ENCODE results near the gene POR. TPM values are rescaled to one million over a fixed set of nuclear protein-coding genes. Genes with fewer than 3 reads are reported as not detected.

Gene POR
- total and polyA plus RNA-seq, 4 donors = 116 to 973 (median 474) TPM

- H3K4me1 ChIP-seq (ENCODE audit: control insufficient read depth in 4 of 4, insufficient read depth in 4 of 4, low read length in 3 of 4) = peaks cover 2 to 18% (median 5%) of the 10 kb centered on the region in 4 donors
Measured at GRCh38 chr7:75875113-75876080, 39.6 kb upstream of the POR start.

GRCh38 chr7:75876126-75876881 lies 38.7 kb upstream of the POR start:
- Histone ChIP-seq H3K4me1 (ENCODE audit: control insufficient read depth in 4 of 4, insufficient read depth in 4 of 4, low read length in 3 of 4) (peaks cover 2 to 18% (median 5%) of the 10 kb centered on the region in 4 donors), H3K27ac (ENCODE audit: low read depth in 1 of 2, low read length in 2 of 2) (no peak overlapping the region), H3K27me3 (ENCODE audit: control insufficient read depth in 4 of 4, insufficient read depth in 4 of 4, low read length in 3 of 4) (no peaks in the 10 kb centered on the region), H3K9me3 (ENCODE audit: control insufficient read depth in 4 of 4, low read length in 3 of 4) (no peaks in the 10 kb centered on the region), H3K36me3 (ENCODE audit: control insufficient read depth in 4 of 4, insufficient read depth in 3 of 4, low read depth in 1 of 4, low read length in 3 of 4) (peaks cover 0 to under 1% (median 0%) of the 10 kb centered on the region in 4 donors), H3K9ac (ENCODE audit: low read depth in 1 of 2, low read length in 2 of 2) (no peak overlapping the region), H3K4me3 (ENCODE audit: low read depth in 1 of 3, low read length in 3 of 3) (no peak overlapping the region)
- no peak for TF ChIP-seq ZBTB33 (IDR thresholded peaks at IDR 0.05)
- peak in 1 of 2 donors; percentile 5 for TF ChIP-seq RXRA (IDR thresholded peaks at IDR 0.05)
- TF ChIP-seq CTCF (IDR thresholded peaks at IDR 0.05; ENCODE audit: low read depth, low read length, missing input control) = no peak
- DNase-seq (ENCODE audit: low spot score) = no peak
- 80% methylated on average over 11 of the region's 11 CpGs for WGBS

More at GRCh38 chr7:75875113-75876080, 39.6 kb upstream of the POR start:
- Histone ChIP-seq H3K4me3 (ENCODE audit: low read depth in 1 of 3, low read length in 3 of 3) (no peak overlapping the region), H3K9me3 (ENCODE audit: control insufficient read depth in 4 of 4, low read length in 3 of 4) (no peaks in the 10 kb centered on the region), H3K36me3 (ENCODE audit: control insufficient read depth in 4 of 4, insufficient read depth in 3 of 4, low read depth in 1 of 4, low read length in 3 of 4) (no peaks in the 10 kb centered on the region), H3K9ac (ENCODE audit: low read depth in 1 of 2, low read length in 2 of 2) (no peak overlapping the region), H3K27me3 (ENCODE audit: control insufficient read depth in 4 of 4, insufficient read depth in 4 of 4, low read length in 3 of 4) (no peaks in the 10 kb centered on the region), H3K27ac (ENCODE audit: low read depth in 1 of 2, low read length in 2 of 2) (no peak overlapping the region)
- 91% methylated on average over 21 of the region's 21 CpGs for WGBS
- no peak for DNase-seq (ENCODE audit: low spot score)
- no peak for TF ChIP-seq RXRA (IDR thresholded peaks at IDR 0.05)

GRCh38 chr7:75878312-75878768 lies 36.6 kb upstream of the POR start:
- no peak for DNase-seq (ENCODE audit: low spot score)
- H3K9ac ChIP-seq (ENCODE audit: low read depth in 1 of 2, low read length in 2 of 2) = peak overlapping the region; percentile 47 to 98
- H3K4me1 ChIP-seq (ENCODE audit: control insufficient read depth in 4 of 4, insufficient read depth in 4 of 4, low read length in 3 of 4) = peaks cover 2 to 18% (median 5%) of the 10 kb centered on the region in 4 donors
- no peaks in the 10 kb centered on the region for H3K9me3 ChIP-seq (ENCODE audit: control insufficient read depth in 4 of 4, low read length in 3 of 4)
- WGBS = 22% methylated on average over 10 of the region's 10 CpGs
- peaks cover 5 to 11% (median 9%) of the 10 kb centered on the region in 4 donors for H3K36me3 ChIP-seq (ENCODE audit: control insufficient read depth in 4 of 4, insufficient read depth in 3 of 4, low read depth in 1 of 4, low read length in 3 of 4)
- peak overlapping the region; percentile 19 to 64 (median 33) for H3K4me3 ChIP-seq (ENCODE audit: low read depth in 1 of 3, low read length in 3 of 3)
- no peaks in the 10 kb centered on the region for H3K27me3 ChIP-seq (ENCODE audit: control insufficient read depth in 4 of 4, insufficient read depth in 4 of 4, low read length in 3 of 4)
- H3K27ac ChIP-seq (ENCODE audit: low read depth in 1 of 2, low read length in 2 of 2) = peak overlapping the region; percentile 90 to 93
- TF ChIP-seq MAX (IDR thresholded peaks at IDR 0.05) = no peak
- TF ChIP-seq RXRA (IDR thresholded peaks at IDR 0.05) = no peak
- TF ChIP-seq NR2F2 (IDR thresholded peaks at IDR 0.05) = no peak
- TF ChIP-seq TAF1 (conservative IDR thresholded peaks at IDR 0.05) = no peak
- TF ChIP-seq RAD21 (IDR thresholded peaks at IDR 0.05) = no peak
- no peak for TF ChIP-seq JUND (IDR thresholded peaks at IDR 0.05)
- TF ChIP-seq ATF3 (IDR thresholded peaks at IDR 0.05) = no peak
- no peak for TF ChIP-seq FOXA2 (IDR thresholded peaks at IDR 0.05)
- TF ChIP-seq HNF4A (conservative IDR thresholded peaks at IDR 0.05) = no peak
- TF ChIP-seq ZBTB33 (IDR thresholded peaks at IDR 0.05) = no peak
- no peak for TF ChIP-seq SP1 (IDR thresholded peaks at IDR 0.05)
- no peak for TF ChIP-seq FOXA1 (IDR thresholded peaks at IDR 0.05)
- TF ChIP-seq YY1 (IDR thresholded peaks at IDR 0.05) = no peak
- no peak for TF ChIP-seq CTCF (IDR thresholded peaks at IDR 0.05; ENCODE audit: low read depth, low read length, missing input control)
- no peak for TF ChIP-seq HNF4G (IDR thresholded peaks at IDR 0.05)
- no peak for TF ChIP-seq GABPA (IDR thresholded peaks at IDR 0.05 in 1 of 2, conservative IDR thresholded peaks at IDR 0.05 in 1 of 2)

Measured in liver (tissue), 9 donors.